Keratinocyte (primary cell): ENCODE data around the gene COQ4. TPM values are rescaled to one million over a fixed set of nuclear protein-coding genes. Genes with fewer than 3 reads are reported as not detected.
"Not testable (repeated sequence)": the region's sequence is repeated elsewhere in the genome, so short reads cannot be mapped to it uniquely, and the experiment has no call there.

ENCODE experiments used
- DNase-seq: peaks from one replicate; pipeline ENCODE4 v3.0.0-alpha.2; 2011; ENCODE audit warnings: low read depth, missing footprints, low spot score
- FAIRE-seq: peaks from 2 replicates; lab custom pipeline; 2011; peaks lifted over from hg19 to GRCh38; lab: Jason Lieb, UNC
- H2AFZ ChIP-seq: 2 replicates; pipeline ENCODE4 v1.6.0; 2012; ENCODE audit warnings: low read length, control low read depth, inconsistent platforms; ENCODE audit not compliant: control insufficient read depth
- H3K27ac ChIP-seq: 2 replicates; pipeline ENCODE4 v1.5.1; 2011; ENCODE audit warnings: low read length; ENCODE audit not compliant: control insufficient read depth, insufficient read depth
- H3K27me3 ChIP-seq: 3 replicates; pipeline ENCODE4 v1.6.0; 2011; ENCODE audit warnings: low read length; ENCODE audit not compliant: control insufficient read depth, insufficient read depth; ENCODE audit errors: extremely low read depth
- H3K36me3 ChIP-seq, 2 experiments: 2 replicates in 1 of 2; 3 replicates in 1 of 2; pipeline ENCODE4 v1.5.1; 2011; ENCODE audit warnings: low read length in 2 of 2, mild to moderate bottlenecking in 1 of 2; ENCODE audit not compliant: control insufficient read depth in 2 of 2, insufficient read depth in 2 of 2; ENCODE audit errors: extremely low read depth in 1 of 2
- H3K4me1 ChIP-seq: 3 replicates; pipeline ENCODE4 v1.5.1; 2011; ENCODE audit warnings: low read length; ENCODE audit not compliant: control insufficient read depth, insufficient read depth; ENCODE audit errors: extremely low read depth
- H3K4me2 ChIP-seq: 3 replicates; pipeline ENCODE4 v1.6.0; 2011; ENCODE audit warnings: low read depth, low read length; ENCODE audit not compliant: control insufficient read depth, insufficient read depth; ENCODE audit errors: extremely low read depth
- H3K4me3 ChIP-seq, 3 experiments: fragments of 200-600 bp in 1 of 3; sonication (generic) in 1 of 3; 2 replicates in 2 of 3; 3 replicates in 1 of 3; pipeline ENCODE4 v1.5.1; 2011 to 2016; ENCODE audit warnings: low read length in 3 of 3, mild to moderate bottlenecking in 3 of 3, control low read depth in 2 of 3, inconsistent platforms in 1 of 3, low read depth in 1 of 3, mixed read lengths in 1 of 3, mixed run types in 1 of 3, moderate library complexity in 1 of 3; ENCODE audit not compliant: control insufficient read depth in 2 of 3, insufficient read depth in 2 of 3; ENCODE audit errors: extremely low read depth in 1 of 3
- H3K79me2 ChIP-seq: 2 replicates; pipeline ENCODE4 v1.6.0; 2012; ENCODE audit warnings: low read length; ENCODE audit not compliant: control insufficient read depth, insufficient read depth
- H3K9ac ChIP-seq: 3 replicates; pipeline ENCODE4 v1.6.0; 2011; ENCODE audit warnings: low read length; ENCODE audit not compliant: control insufficient read depth, insufficient read depth; ENCODE audit errors: extremely low read depth
- H3K9me1 ChIP-seq: 3 replicates; pipeline ENCODE4 v1.6.0; 2011; ENCODE audit warnings: low read length; ENCODE audit not compliant: control insufficient read depth, insufficient read depth; ENCODE audit errors: extremely low read depth
- H3K9me3 ChIP-seq: 2 replicates; pipeline ENCODE4 v1.5.1; 2012; ENCODE audit warnings: low read depth, low read length; ENCODE audit not compliant: control insufficient read depth
- H4K20me1 ChIP-seq: 3 replicates; pipeline ENCODE4 v1.6.0; 2011; ENCODE audit warnings: low read length; ENCODE audit not compliant: control insufficient read depth, insufficient read depth; ENCODE audit errors: extremely low read depth
- EZH2 ChIP-seq: IDR thresholded peaks from one replicate; pipeline ENCODE4 v1.6.1; 2012; ENCODE audit warnings: inconsistent platforms, mild to moderate bottlenecking, low read length, moderate library complexity
- dilution Hi-C: fragments of 300-500 bp; cut with MboI; formaldehyde crosslinking; loops from one replicate; pipeline ENCODE4 v1.7.0; 2020; ENCODE audit warnings: low sequenced_read_pairs; ENCODE audit not compliant: extremely low pct_ligation_motif_present
- polyA plus RNA-seq, 5 experiments: library from polyadenylated mRNA; depleted of rRNA in 3 of 5; stranded (reverse) in 3 of 5; stranded (forward) in 1 of 5; unstranded in 1 of 5; fragments of >200 nt; gene quantifications; 1 replicate in 1 of 5; 2 replicates in 3 of 5; 3 replicates in 1 of 5; pipeline versions ENCODE4 v1.2.1 to v1.2.3, GENCODE V29; 2011 to 2012; ENCODE audit warnings: missing spikeins in 2 of 5, low read depth in 1 of 5, low replicate concordance in 1 of 5
- TF ChIP-seq, protein P1 (sequence below), 3 experiments: IDR thresholded peaks in 1 of 3; conservative IDR thresholded peaks in 1 of 3; optimal IDR thresholded peaks in 1 of 3; 2 replicates in 2 of 3; 3 replicates in 1 of 3; pipeline versions ENCODE3 to v1.5.1; 2011; ENCODE audit warnings: low read length in 3 of 3, mild to moderate bottlenecking in 3 of 3, moderate library complexity in 2 of 3, control low read depth in 1 of 3, inconsistent platforms in 1 of 3; ENCODE audit not compliant: insufficient read depth in 2 of 3; ENCODE audit errors: extremely low read depth in 1 of 3

COQ4 gene
- polyA plus RNA-seq, 1 donor (not counting 4 experiments of a cell fraction or from before 2014, with no cell fraction given), result 32.6 TPM

DNA sequence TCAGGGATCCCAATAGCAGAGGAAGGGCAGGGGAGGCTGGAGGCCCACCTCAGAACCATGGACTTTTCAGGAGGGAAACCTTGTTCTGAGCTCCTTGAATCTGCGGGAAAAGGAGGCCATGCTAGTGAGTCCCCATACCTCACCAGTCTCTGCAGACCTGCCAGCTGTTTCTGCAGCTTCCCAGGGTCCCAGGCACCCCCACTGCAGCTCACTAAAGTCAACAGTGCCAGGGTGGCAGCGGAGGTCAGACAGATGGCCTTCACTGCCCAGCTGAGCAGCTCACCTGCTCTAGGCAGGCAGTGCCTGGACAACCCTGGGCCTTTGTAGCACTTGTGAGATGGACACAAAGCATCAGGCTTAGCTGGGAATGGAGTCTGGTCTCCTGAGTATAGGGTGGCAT is 13.3 kb downstream of the COQ4 start:
- FAIRE-seq (no peak), DNase-seq (no peak)
- H3K27ac ChIP-seq, result no peak overlapping the region
- TF ChIP-seq, protein P1, sequence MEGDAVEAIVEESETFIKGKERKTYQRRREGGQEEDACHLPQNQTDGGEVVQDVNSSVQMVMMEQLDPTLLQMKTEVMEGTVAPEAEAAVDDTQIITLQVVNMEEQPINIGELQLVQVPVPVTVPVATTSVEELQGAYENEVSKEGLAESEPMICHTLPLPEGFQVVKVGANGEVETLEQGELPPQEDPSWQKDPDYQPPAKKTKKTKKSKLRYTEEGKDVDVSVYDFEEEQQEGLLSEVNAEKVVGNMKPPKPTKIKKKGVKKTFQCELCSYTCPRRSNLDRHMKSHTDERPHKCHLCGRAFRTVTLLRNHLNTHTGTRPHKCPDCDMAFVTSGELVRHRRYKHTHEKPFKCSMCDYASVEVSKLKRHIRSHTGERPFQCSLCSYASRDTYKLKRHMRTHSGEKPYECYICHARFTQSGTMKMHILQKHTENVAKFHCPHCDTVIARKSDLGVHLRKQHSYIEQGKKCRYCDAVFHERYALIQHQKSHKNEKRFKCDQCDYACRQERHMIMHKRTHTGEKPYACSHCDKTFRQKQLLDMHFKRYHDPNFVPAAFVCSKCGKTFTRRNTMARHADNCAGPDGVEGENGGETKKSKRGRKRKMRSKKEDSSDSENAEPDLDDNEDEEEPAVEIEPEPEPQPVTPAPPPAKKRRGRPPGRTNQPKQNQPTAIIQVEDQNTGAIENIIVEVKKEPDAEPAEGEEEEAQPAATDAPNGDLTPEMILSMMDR (optimal IDR thresholded peaks at IDR 0.05 in 1 of 3, IDR thresholded peaks at IDR 0.05 in 1 of 3, conservative IDR thresholded peaks at IDR 0.05 in 1 of 3; ENCODE audit: extremely low read depth in 1 of 3, insufficient read depth in 2 of 3, low read length in 3 of 3), result no peak
- no peak for TF ChIP-seq EZH2
- H4K20me1 ChIP-seq, result no peaks in the 10 kb centered on the region
- dilution Hi-C loops, result no loop called here
- no peaks in the 10 kb centered on the region for H3K4me1 ChIP-seq
- peaks cover 3 to 10% of the 10 kb centered on the region in 2 experiments for H3K36me3 ChIP-seq
- no peaks in the 10 kb centered on the region for H3K9me1 ChIP-seq
- H3K9ac ChIP-seq, result no peak overlapping the region
- peaks cover 2% of the 10 kb centered on the region for H3K79me2 ChIP-seq
- no peak overlapping the region for H3K4me2 ChIP-seq
- no peaks in the 10 kb centered on the region for H3K9me3 ChIP-seq
- no peak overlapping the region for H3K4me3 ChIP-seq
- no peak overlapping the region for H2AFZ ChIP-seq
- no peaks in the 10 kb centered on the region for H3K27me3 ChIP-seq

DNA sequence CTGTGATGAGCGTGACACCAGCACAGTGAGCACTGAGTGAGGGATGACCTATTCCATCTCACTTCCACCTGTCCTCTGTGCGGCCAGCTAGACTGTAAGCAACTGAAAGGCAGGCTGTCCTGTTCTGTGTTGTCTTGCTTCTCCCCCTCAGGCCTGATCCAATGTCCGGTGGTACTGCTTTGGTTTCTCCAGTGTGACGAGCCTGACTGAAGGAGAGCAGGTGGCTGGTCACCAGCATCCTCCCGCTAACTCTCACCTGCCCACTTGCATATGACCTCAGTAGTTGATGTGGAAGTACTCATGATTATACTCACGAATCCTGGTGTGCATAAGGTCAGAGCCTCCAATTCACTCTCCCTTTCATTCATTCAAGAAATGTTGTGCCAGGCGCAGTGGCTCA is 15.3 kb downstream of the COQ4 start:
- H2AFZ ChIP-seq, result no peak overlapping the region
- FAIRE-seq, result no peak
- dilution Hi-C loops, result no loop called here
- H3K4me1 ChIP-seq, result no peaks in the 10 kb centered on the region
- H3K27me3 ChIP-seq, result no peaks in the 10 kb centered on the region
- TF ChIP-seq EZH2, result no peak
- TF ChIP-seq, protein P1 (optimal IDR thresholded peaks at IDR 0.05 in 1 of 3, IDR thresholded peaks at IDR 0.05 in 1 of 3, conservative IDR thresholded peaks at IDR 0.05 in 1 of 3; ENCODE audit: extremely low read depth in 1 of 3, insufficient read depth in 2 of 3, low read length in 3 of 3), result no peak
- peaks cover 2% of the 10 kb centered on the region for H4K20me1 ChIP-seq
- no peak overlapping the region for H3K9ac ChIP-seq
- no peaks in the 10 kb centered on the region for H3K9me1 ChIP-seq
- no peaks in the 10 kb centered on the region for H3K9me3 ChIP-seq
- H3K4me3 ChIP-seq, result no peak overlapping the region
- no peak overlapping the region for H3K27ac ChIP-seq
- peaks cover 3 to 13% of the 10 kb centered on the region in 2 experiments for H3K36me3 ChIP-seq
- no peak for DNase-seq
- H3K79me2 ChIP-seq, result peaks cover 6% of the 10 kb centered on the region
- H3K4me2 ChIP-seq, result no peak overlapping the region

DNA sequence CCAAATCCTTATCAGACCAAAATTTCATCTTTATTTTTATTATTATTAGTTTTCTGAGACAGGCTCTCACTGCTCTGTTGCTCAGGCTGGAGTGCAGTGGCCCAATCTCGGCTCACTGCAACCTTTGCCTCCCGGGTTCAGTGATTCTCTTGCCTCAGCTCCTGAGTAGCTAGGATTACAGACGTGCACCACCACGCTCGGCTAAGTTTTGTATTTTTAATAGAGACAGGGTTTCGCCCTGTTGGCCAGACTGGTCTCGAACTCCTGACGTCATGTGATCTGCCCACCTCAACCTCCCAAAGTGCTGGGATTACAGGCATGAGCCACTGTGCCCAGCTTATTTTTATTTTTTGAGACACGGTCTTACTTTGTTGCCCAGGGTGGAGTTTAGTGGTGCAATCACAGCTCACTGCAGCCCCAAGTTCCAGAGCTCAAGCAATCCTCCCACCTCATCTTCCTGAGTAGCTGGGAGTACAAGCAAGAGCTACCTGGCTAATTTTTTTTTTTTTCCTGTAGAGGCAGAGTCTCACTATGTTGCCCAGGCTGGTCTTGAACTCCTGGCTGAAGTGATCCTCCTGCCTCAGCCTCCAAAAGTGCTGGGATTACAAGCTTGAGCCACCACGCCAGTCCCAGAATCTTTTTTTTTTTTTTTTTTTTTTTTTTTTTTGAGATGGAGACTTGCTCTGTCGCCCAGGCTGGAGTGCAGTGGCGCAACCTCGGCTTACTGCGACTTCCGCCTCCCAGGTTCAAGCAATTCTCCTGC is 16.4 kb downstream of the COQ4 start:
- peaks cover 14% of the 10 kb centered on the region in 2 experiments for H3K36me3 ChIP-seq
- H3K79me2 ChIP-seq, H3K4me3 ChIP-seq, H3K9me3 ChIP-seq, H3K9me1 ChIP-seq, H3K4me1 ChIP-seq, H2AFZ ChIP-seq, FAIRE-seq, H3K4me2 ChIP-seq, H3K27ac ChIP-seq, dilution Hi-C loops, H4K20me1 ChIP-seq, H3K9ac ChIP-seq, H3K27me3 ChIP-seq: not testable (repeated sequence)
- DNase-seq, result peak; percentile 25
